OCI-LY1 (cell line): ENCODE results near the gene ZNF385C.

Source experiments
- EZH2 ChIP-seq: fragments of 200-600 bp; sonication (generic), shearing (Covaris generic); IDR thresholded peaks from 2 replicates; pipeline ENCODE4 v1.8.0; 2017; ENCODE audit warnings: borderline replicate concordance, mixed run types, mild to moderate bottlenecking, antibody characterized with exemption, low read length, moderate library complexity, mixed read lengths
- TF ChIP-seq, protein P1 (sequence below): fragments of 200-600 bp; sonication (generic), shearing (Covaris generic); IDR thresholded peaks from 2 replicates; pipeline ENCODE4 v1.5.1; 2017; ENCODE audit warnings: mild to moderate bottlenecking, antibody characterized with exemption, low read length, moderate library complexity, mixed read lengths

DNA sequence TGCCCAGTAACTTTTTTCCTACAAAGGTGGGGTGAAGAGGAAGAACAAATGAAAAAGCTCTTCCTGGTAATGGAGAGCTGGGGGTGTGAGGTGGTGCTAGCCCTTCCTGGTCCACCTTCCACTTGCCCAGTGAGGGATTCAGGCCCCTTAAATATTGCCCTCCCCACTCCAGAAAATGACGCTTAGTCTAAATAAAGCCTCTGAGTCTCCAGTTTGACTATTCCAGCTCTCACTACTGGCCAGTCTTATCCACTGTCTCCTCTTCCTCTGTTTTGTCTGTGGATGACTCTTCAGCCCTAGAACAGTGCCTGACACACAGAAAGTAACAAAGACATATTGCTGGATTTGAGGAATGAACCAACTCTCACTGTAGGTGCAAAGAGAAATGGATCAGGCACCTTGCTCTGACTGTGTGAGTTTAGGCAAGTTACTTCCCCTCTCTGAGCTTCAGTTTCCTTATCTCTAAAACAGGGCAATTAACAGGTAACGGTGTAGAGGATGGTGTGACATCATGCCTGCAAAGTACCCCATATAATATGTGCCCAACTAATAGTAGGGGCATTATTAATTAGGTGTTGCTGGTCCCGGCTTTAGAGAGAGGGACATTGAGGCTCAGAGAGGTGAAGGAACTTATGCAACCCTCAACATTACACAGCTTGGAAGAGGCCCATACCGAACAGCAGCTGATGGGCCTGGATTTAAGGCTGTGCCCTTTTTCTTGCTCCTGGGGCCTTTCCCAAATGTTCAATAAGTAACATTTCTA lies 21.3 kb downstream of the ZNF385C start:
- TF ChIP-seq, protein P1, sequence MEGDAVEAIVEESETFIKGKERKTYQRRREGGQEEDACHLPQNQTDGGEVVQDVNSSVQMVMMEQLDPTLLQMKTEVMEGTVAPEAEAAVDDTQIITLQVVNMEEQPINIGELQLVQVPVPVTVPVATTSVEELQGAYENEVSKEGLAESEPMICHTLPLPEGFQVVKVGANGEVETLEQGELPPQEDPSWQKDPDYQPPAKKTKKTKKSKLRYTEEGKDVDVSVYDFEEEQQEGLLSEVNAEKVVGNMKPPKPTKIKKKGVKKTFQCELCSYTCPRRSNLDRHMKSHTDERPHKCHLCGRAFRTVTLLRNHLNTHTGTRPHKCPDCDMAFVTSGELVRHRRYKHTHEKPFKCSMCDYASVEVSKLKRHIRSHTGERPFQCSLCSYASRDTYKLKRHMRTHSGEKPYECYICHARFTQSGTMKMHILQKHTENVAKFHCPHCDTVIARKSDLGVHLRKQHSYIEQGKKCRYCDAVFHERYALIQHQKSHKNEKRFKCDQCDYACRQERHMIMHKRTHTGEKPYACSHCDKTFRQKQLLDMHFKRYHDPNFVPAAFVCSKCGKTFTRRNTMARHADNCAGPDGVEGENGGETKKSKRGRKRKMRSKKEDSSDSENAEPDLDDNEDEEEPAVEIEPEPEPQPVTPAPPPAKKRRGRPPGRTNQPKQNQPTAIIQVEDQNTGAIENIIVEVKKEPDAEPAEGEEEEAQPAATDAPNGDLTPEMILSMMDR, result no peak
- TF ChIP-seq EZH2, result no peak
